GM19372 (cell line): ENCODE results near the gene CHMP4A.
"Not testable (repeated sequence)": the region's sequence is repeated elsewhere in the genome, so short reads cannot be mapped to it uniquely, and the experiment has no call there.

Source experiments
- ATAC-seq: cut with Tn5 transposase; IDR thresholded peaks from one replicate; pipeline ENCODE4 v1.9.1; 2021; ENCODE audit warnings: mild to moderate bottlenecking, low read depth, moderate library complexity; ENCODE audit not compliant: unreplicated experiment

CHMP4A gene

GRCh38 chr14:24231263-24232120 lies 18.2 kb upstream of the CHMP4A start:
- ATAC-seq = no peak

- no peak for ATAC-seq
These were observed 15.6 kb upstream of the CHMP4A start for GRCh38 chr14:24228902-24229301.

DNA sequence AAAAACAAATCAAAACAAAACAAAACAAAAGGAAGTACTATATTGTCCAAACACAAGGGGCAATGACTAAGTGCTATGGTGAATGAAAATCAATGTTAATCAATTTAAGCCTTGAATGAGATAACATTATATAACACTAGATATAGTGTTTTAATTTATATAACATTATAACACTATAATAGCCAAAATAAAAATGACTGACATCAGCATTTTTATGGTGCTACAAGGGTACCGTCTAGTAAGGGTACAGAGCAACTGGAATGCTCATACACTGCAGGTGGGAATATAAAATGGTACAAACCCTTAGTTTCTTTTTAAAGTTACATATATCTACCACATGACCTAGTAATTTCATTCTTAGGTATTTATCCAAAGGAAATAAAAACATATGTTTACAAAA lies 13.2 kb upstream of the CHMP4A start:
- ATAC-seq = no peak

- ATAC-seq = no peak
These were observed 11.4 kb upstream of the CHMP4A start for GRCh38 chr14:24224618-24225071.

DNA sequence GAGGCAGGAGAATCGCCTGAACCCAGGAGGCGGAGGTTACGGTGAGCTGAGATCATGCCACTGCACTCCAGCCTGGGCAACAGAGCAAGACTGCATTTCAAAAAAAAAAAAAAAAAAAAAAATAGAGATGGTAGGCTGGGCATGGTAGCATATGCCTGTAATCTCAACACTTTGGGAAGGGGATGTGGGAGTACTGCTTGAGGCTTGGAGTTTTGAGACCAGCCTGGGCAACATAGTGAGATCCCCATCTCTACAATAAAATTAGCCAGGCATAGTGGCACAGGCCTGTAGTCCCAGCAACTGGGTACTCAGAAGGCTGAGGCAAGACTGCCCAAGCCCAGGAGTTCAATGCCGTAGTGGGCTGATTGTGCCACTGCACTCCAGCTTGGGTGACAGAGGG lies 9.7 kb upstream of the CHMP4A start:
- not testable (repeated sequence) for ATAC-seq

GRCh38 chr14:24219521-24219920 lies 6.2 kb upstream of the CHMP4A start:
- ATAC-seq = no peak

GRCh38 chr14:24219080-24219479 lies 5.8 kb upstream of the CHMP4A start:
- no peak for ATAC-seq

DNA sequence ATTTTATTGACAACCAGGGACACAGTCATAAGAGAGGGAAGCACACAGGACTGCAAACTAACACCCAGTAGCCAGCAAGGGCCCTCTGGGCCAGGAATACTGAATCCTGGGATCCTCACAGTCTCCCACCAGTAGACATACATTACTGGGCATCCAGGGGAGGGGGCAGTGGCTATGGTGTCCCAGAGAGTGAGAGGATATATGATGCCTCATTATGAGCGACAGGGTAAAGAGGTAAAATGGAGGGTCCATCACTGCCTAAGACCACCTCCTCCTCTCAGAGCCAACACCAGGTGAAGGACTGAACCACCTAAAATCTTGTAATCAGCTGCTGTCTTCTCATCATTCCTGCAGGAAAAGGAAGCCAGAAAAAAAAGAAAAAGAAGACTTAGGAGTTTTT lies 3.6 kb upstream of the CHMP4A start:
- ATAC-seq = not testable (repeated sequence)

- ATAC-seq = no peak
These were observed 3.0 kb upstream of the CHMP4A start for GRCh38 chr14:24216345-24216699.

DNA sequence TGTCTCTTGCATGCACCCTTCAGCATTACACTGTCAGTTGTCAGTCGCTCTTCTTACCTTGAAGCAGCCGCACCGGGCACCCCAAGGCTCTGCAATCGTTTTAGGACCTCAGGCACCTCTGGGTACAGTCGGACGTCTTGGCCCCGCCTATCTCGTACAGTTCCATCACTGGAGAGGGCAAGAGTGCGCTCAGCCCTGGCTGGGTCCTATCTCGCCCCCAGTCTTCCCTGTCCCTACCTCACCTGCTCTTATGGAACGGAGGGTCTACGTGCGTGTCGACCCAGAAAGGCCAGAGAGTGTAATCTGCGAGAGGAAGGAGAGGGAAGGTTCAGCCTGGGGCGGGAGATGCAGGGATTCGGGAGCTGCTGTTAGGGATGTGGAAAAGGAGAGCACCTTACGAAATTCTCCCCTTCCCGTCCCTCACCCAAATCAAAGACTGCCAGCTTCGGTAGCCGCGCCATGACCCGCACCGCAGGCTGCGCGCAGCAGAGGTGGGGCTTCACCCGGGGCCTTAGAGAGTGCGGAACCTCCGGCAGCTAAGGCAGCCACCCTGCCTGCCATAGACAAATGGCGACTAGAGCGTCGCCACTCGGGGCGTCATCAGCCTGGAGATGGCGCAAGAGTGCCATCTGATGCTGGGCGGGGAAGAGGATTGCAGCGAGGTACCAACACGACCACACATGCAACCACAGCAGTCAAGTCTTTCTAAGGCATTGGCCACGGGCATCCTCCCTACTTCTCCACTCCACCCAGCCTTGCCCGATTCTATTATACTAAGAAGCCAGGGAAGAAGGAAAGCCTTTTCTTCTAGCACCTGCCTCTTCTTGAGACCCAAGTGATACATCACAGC lies 2.4 kb upstream of the CHMP4A start, which contains the start of gene MDP1:
MDP1 (minus strand) TSS at position 572 of the 850 bp plus-strand sequence; CDS start at position 461, 111 bp downstream.
- ATAC-seq = peak; percentile 51

- no peak for ATAC-seq
These were observed 776 bp upstream of the CHMP4A start for GRCh38 chr14:24213866-24214662.

DNA sequence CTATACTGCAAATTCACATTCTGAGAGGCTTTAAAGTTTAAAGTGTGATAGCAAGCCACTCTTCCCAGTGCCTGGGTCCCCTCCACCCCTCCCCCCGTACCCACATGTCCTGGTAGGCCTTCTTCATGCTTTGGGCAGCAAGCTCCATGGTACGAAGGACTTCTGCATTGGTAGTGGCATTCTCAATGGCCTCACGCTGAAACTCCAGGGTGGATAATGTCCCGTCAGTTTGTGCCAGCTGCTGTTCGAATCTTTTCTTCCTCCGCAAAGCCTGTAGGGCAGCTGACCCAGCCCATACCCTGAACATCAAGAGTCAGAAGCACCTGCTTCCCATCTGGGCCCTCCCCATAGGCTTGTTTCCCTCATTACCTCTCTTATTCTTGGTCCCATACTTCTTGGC lies 2.0 kb downstream of the CHMP4A start:
- ATAC-seq = no peak

DNA sequence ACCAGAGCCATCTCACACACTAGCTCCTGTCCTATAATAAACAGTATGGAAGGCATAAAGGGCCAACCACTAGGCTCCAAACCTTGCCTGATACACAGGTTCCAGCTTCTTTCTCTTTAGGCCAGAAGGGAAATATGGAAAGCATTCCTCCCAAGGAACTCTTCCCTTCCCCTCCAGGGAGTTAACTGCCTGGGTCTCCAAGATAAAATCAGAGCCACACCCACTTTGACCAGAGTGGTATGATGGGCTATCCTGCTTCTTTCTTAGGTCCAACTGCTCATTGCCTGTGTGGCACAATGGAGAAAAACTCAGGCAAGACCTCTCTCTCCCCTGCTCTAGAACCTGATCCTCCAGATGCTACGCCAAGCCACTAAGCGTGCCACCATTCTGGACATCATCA lies 5.7 kb downstream of the CHMP4A start:
- no peak for ATAC-seq

DNA sequence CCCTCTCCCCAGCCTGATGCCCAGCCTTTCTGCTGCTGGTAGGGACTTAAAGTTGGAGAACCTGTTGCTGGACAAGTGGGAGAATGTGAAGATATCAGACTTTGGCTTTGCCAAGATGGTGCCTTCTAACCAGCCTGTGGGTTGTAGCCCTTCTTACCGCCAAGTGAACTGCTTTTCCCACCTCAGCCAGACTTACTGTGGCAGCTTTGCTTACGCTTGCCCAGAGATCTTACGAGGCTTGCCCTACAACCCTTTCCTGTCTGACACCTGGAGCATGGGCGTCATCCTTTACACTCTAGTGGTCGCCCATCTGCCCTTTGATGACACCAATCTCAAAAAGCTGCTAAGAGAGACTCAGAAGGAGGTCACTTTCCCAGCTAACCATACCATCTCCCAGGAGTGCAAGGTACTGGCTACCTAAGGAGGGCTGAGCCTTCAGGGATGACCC lies 6.2 kb downstream of the CHMP4A start:
- ATAC-seq = no peak

DNA sequence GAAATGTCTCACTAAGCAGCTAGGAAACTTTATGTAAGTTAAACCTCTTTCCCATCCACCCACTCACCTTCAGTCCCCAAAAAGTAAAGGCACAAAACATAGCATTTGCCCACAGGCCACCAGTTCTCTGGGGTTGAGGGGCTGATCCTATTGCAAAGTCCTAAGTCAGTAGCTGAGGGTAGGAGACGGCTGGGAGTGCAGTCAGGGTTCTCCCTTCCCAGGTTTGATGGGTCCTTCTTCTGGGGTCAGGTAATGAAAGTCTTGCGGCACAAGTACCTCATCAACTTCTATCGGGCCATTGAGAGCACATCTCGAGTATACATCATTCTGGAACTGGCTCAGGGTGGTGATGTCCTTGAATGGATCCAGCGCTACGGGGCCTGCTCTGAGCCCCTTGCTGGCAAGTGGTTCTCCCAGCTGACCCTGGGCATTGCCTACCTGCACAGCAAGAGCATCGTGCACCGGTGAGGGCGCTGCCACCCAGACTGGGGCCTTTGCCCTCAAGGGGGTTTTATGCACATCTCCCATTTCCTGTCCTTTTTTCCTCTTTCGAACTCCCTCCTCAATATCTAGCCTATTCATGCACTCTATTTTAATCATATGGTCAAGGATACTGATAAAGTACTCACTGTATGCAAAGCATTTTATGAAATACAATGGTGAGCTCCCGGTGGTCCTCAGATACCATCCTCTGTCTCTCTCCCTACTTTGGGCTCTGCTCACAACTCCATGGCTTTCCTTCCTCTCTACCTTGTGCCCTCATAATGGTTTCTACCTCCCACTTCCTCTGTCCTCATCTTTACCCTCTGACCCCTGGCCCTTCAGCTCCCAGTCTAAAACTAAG lies 6.8 kb downstream of the CHMP4A start:
- no peak for ATAC-seq

DNA sequence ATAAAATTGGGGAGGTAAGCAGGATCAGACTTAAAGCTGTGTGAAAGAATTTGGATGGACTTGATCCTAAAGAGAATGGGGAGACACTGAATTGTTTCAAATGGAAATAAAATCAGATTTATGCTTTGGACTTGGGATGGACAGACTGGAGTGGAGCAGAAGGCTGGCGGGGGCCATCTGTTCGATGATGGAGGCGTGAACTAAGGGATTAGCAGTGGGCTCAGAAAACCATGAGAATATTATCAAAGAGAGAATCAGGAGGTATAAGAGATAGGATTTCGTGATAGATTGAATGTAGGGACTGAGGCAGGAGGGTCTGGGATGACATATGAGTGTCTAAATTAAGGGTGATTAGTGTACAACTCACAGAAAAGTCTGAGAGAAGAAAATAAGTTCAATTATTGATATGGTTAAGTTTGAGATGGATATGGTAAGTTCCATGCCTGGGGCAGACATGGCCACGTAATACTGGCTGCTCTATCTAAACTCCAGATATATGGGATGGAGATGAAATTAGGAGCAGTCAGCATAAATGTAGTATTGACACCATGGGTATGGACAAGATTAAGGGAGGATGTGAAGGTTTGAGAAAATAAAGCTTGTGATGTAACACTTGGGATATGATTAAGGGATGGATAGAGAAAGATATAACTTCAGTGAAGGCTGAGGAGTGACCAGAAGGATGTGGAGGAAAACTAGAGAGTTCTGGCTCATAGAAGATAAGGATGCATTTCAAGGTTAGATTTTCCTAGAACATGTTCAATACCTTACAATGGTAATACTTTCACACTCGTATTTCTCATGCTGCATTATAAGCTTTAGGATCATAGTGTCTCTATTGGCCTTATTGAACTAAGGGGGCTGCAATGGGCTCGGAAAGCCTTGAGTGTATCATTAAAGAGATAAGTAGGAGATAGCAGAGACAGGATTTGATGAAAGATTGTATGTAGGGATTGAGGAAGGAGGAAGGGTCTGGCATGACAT lies 8.8 kb downstream of the CHMP4A start:
- no peak for ATAC-seq

GRCh38 chr14:24203249-24203886 lies 9.9 kb downstream of the CHMP4A start:
- ATAC-seq = not testable (repeated sequence)

DNA sequence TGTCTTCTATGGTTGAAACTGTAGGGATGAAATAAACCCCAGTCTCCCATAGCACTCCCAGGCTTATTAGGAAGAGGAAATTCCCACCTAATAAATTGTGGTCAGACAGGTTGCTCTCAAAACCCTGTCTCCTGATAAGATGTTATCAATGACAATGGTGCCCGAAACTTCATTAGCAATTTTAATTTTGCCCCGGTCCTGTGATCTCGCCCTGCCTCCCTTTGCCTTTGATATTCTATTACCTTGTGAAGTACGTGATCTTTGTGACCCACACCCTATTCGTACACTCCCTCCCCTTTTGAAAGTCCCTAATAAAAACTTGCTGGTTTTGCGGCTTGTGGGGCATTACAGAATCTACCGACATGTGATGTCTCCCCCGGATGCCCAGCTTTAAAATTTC lies 10.8 kb downstream of the CHMP4A start:
- not testable (repeated sequence) for ATAC-seq
